Posterior cingulate gyrus (tissue), 11 donors: ENCODE results near the gene STAC2.

Experiments used
- DNase-seq, 10 donors: peaks; one replicate each; pipeline versions ENCODE4 v3.0.0 to v3.0.0-alpha.2; 2020 to 2021; ENCODE audit warnings: mixed read lengths in 3 of 10
- intact Hi-C: fragments of 100-400 bp; cut with DNase I; formaldehyde crosslinking; loops from one replicate; pipeline ENCODE4 v1.15.1; 2023

STAC2 gene

GRCh38 chr17:39235555-39236449 lies 10.1 kb upstream of the STAC2 start:
- peak in 4 of 10 donors; percentile 29 to 87 (median 66) for DNase-seq
- intact Hi-C loops, result no loop called here

DNA sequence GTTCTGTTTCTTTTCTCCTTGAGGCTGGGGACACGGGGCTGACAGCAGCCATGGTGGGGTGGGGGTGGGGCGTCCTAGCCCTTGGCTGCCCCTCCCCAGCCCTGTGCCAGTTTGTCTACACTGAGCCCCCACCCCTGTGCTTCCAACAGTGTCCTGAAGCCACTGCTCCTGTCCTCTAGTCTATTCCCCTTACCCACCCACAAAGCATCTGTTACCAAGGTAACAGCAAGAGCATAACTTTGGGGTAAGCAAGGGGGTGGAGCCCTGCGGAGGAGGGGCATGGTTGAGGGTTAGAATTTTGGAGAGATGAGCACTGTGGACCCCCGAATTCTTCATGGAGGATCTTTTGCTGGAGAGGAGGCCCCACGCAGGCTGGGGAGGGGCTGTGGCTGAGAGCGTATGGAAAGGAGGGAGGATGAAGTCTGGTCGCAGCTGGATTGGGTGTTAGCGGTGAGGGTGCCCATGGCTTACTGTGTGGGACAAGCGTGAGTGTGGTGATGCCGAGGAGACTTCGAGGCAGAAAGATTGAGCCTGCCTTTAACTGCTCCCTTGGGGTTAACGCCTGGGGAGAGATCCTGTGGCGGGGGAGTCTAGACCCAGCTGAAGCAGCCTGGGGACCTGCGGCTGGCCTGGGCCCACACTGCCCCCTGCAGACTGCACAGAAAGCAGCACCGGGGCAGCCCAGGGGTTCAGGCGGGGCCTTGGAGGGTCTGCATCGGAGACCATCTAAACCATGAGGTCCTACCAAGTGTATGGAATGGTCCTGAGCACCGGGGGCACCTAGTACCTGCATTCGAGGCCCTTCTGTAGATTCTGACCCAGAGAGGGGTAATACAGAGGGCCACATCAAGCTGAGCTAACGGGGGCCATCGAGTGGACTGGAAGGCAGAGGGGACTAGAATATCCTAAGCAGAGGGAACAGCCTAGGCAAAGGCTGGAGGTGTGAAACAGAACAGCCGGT lies 6.1 kb upstream of the STAC2 start:
- DNase-seq, result peak in 7 of 10 donors; percentile 37 to 93 (median 58)
- intact Hi-C loops, result loop anchor here (2.0 kb wide), 1 partner anchor 249 kb away; no protein-coding TSS in a partner anchor

GRCh38 chr17:39231091-39231561 lies 5.4 kb upstream of the STAC2 start:
- intact Hi-C loops, result no loop called here
- peak in 3 of 10 donors; percentile 62 to 70 (median 66) for DNase-seq

DNA sequence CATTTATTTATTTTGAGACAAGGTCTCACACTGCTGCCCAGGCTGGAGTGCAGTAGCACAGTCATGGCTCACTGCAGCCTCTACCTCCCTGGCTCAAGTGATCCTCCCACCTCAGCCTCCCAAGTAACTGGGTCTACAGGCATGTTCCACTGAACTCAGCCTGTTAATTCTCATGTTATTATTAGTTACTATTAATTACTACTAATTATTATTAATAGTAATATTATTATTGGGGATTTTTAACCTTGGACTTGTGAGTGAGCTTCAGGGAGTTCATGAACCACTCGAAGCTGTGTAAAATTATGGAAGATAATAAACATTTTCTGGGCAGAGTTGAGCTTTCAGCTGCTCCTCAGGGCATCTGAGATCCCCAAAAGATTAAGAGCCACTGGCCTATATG lies 4.6 kb upstream of the STAC2 start:
- peak in 3 of 10 donors; percentile 8 to 57 (median 39) for DNase-seq
- intact Hi-C loops, result no loop called here

- intact Hi-C loops, result no loop called here
- DNase-seq, result peak in 3 of 10 donors; percentile 60 to 82 (median 69)
Observed at GRCh38 chr17:39229274-39229913, 3.6 kb upstream of the STAC2 start.

- peak in 2 of 10 donors; percentile 2 to 8 for DNase-seq
- intact Hi-C loops, result no loop called here
Observed at GRCh38 chr17:39227364-39227919, 1.7 kb upstream of the STAC2 start.

DNA sequence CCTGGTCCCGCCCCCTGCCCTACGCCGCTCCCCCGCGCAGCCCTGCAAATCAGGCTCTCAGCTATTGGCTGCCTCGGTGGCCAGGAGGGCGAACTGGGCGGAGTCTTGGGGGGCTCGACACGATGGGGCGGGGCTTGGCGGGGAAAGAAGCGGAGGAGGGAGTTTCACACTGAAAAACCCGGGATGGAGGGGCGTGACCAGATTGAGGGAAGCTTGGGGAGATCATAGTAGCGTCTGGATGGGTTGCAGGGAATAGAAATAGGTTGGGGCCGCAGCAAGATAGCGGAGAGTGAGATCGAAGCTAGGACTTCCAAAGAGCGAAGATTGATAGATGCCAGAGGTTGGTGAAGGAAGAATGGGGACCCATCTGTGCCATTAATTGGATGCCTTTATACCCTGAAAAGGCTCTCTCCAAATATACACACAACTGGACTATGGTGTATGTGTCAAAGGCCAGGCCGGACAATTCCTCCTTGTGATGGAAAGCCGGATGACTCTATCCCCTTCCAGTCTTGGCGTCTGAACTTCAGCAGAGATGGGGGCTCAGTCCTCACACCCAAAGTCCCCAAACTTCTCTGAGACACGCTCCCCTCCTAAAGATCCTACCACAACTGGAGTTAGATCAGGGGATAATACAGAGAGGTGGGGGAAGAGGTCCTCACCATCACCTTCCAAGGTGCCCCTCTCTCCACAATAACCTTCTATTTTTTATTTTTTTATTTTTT lies 376 bp upstream of the STAC2 start:
- intact Hi-C loops, result no loop called here
- DNase-seq, result peak in 9 of 10 donors; percentile 38 to 97 (median 81)

DNA sequence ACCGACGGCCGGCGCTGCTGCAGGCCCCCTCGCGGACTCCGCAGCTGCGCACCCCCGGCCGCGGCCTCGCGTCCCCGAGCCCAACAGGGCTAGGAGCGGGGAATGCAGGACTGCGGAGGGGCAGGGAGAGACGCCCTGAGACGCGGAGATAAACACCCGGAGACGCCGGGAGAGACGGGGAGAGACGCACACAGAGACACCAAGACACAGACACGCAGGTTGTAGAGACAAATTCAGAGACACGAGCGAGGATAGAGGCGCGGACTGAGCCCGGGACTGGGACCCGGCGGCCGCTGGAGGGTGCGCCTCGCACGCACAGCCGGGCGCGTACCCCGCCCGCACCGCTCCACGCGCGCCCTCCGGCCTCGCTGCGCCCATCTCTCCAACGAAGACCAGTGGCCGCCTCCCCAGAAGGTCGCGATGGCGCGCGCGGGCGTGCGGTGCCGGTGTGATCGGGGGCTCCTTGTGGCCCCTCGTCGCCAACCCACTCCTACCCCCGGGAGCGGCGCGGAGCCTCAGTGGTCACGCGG lies 902 bp downstream of the STAC2 start:
- intact Hi-C loops, result no loop called here
- DNase-seq, result peak in 1 of 10 donors; percentile 84

- no peak for DNase-seq
- intact Hi-C loops, result no loop called here
Observed at GRCh38 chr17:39223907-39224777, 1.6 kb downstream of the STAC2 start.

- DNase-seq, result no peak
- intact Hi-C loops, result no loop called here
Observed at GRCh38 chr17:39222866-39223834, 2.6 kb downstream of the STAC2 start.

GRCh38 chr17:39222151-39222550 lies 3.6 kb downstream of the STAC2 start:
- intact Hi-C loops, result no loop called here
- DNase-seq, result no peak

GRCh38 chr17:39221572-39221971 lies 4.2 kb downstream of the STAC2 start:
- intact Hi-C loops, result no loop called here
- DNase-seq, result no peak

DNA sequence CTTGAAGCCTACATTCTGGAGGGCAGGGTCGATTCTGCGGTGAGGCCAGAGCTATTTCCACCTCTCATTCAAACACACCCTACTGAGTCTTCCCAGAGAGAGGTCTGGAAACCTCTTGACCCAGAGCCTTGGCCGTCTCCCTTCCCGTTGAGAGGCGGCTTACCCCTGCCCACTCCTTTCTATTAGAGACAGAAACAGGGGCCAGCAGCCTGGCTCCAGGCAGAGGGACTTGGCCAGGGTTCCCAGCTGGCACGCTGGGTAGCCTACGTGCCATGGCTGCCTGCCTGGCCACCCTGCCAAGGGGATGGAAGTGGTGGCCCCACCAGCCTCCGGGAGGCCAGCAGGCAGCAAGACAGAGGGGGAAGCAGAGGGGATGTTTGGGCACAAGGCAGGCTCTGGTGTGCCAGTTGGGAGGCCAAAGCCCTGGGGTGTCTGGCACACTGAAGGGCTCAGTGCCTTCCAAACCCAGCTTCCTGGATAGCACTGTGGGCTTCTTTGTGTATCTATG lies 6.0 kb downstream of the STAC2 start:
- intact Hi-C loops, result no loop called here

DNA sequence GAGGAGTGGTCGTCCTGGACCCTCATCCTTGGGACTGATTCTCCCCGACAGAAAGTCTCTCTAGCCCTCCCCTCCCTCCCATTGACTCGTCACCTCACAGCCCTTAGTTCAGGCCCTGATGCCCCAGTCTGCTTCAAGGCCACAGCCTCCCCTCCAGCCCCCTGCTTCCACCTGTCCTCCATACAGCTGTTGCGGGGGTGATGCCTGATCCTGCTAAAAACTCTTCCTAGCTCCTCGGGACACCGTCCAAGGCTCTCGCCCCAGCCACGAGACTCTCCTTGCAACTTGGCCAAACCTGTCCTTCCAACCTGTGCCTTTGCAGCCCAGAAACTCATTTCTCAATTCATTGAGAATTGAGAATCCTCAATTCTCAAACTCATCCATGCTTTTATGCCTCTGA lies 6.8 kb downstream of the STAC2 start:
- no peak for DNase-seq
- intact Hi-C loops, result no loop called here

More for the DNA sequence above, 6.0 kb downstream of the STAC2 start:
- peak in 7 of 10 donors; percentile 48 to 93 (median 77) for DNase-seq

DNA sequence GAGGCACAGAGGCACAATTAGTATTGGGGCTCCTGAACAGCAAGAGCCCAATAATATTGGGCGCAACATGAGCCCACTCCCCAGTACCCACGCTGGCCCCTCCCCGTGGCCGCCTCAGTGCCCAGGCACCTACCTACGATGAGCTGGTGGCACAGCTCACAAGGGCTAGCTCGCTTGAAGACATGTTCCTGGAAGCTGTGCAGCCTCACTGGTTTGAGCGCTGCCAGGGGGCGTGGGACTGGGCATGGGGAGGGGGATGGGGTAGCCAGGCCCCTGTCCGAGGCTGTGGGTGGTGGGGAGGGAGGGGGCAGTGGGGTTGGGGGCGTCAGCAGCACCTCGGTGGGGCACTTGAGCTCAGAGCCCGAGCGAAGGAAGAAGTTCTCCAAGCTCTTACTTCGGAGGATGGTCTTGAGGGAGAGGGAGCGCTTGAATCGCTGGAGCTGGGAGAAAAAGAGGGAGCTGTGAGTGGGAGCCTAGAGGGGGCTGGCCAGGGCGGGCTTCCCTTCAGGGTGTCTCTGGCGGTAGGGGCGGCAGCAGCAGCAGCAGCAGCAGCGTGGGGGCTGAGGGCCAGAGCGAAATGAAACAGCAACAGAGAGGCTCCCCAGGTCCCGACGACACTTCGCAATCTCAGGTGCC lies 7.9 kb downstream of the STAC2 start:
- intact Hi-C loops, result no loop called here
- no peak for DNase-seq

DNA sequence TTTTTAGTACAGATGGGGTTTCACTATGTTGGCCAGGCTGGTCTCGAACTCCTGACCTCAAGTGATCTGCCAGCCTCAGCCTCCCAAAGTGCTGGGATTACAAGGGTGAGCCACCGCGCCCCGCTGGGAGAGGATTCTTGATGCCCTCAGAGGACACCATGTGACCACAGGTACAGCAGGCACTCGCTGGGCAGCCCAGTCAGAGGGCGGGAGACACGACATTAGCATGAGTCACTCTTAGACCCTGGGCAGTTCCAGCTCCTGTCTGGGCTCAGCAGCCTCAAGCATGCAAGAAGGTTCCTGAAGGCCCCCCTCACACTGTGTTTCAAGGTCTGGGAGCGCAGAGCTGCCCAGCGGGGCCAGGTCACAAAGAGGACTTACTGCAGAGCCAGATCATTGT lies 11.9 kb downstream of the STAC2 start:
- peak in 2 of 10 donors; percentile 71 to 83 for DNase-seq
- intact Hi-C loops, result no loop called here
